ENCODE results near the gene CATSPERE. TPM values are rescaled to one million over a fixed set of nuclear protein-coding genes. Genes with fewer than 3 reads are reported as not detected.

The CATSPERE gene
- total and polyA plus RNA-seq, 2 of the 8 experiments (the other 6 are each of a cell fraction or from before 2014, with no cell fraction given), result 0.05 to 0.45 TPM

- no peaks in the 10 kb centered on the region for H3K23me2 ChIP-seq (ENCODE audit: low read depth, low read length)
- no peak overlapping the region for H2BK5ac ChIP-seq (ENCODE audit: low read depth, low read length)
- H3K79me2 ChIP-seq (ENCODE audit: control insufficient read depth in 1 of 2, insufficient read depth in 2 of 2, low read length in 2 of 2), result no peaks in the 10 kb centered on the region; a peak in 1 of 4 replicates
- H4K20me1 ChIP-seq (replicated peaks in 1 of 2; ENCODE audit: control insufficient read depth in 1 of 2, insufficient read depth in 2 of 2, low read length in 2 of 2), result no peaks in the 10 kb centered on the region
- H3K27ac ChIP-seq (ENCODE audit: low read depth, low read length), result no peak overlapping the region
- no peaks in the 10 kb centered on the region for H3K27me3 ChIP-seq (replicated peaks in 1 of 4; ENCODE audit: control insufficient read depth in 3 of 4, extremely low read depth in 1 of 4, insufficient read depth in 3 of 4, low read length in 3 of 4)
- H4K5ac ChIP-seq (ENCODE audit: insufficient read length, low read depth, low read length), result no peak overlapping the region
- H4K8ac ChIP-seq (ENCODE audit: extremely low read depth, insufficient read depth, low read length), result no peak overlapping the region
- H2BK20ac ChIP-seq (ENCODE audit: low read length), result no peak overlapping the region
- H3K14ac ChIP-seq (ENCODE audit: insufficient read length), result no peak overlapping the region
- H4K91ac ChIP-seq (replicated peaks; ENCODE audit: insufficient read length, low read length), result no peak overlapping the region
- no peak overlapping the region for H3K4me3 ChIP-seq (ENCODE audit: extremely low read depth in 1 of 4, insufficient read depth in 2 of 4, low read depth in 3 of 4, low read length in 4 of 4)
- DNase-seq (ENCODE audit: low read depth in 1 of 2, low spot score in 2 of 2) (no peak), FAIRE-seq (no peak)
- no peaks in the 10 kb centered on the region for H3K9me3 ChIP-seq (ENCODE audit: insufficient read depth in 2 of 2, low read depth in 1 of 2, low read length in 1 of 2)
- no peak overlapping the region for H3K4ac ChIP-seq (replicated peaks; ENCODE audit: insufficient read length, low read depth, low read length)
- no peak overlapping the region for H2AFZ ChIP-seq (ENCODE audit: low read length)
- H3K56ac ChIP-seq (replicated peaks; ENCODE audit: insufficient read length, low read depth, low read length), result no peak overlapping the region
- no peak overlapping the region for H2BK120ac ChIP-seq (replicated peaks; ENCODE audit: low read depth, low read length)
- ChIA-PET POLR2A (ENCODE audit: partially characterized antibody) (no interaction called here), CTCF (ENCODE audit: partially characterized antibody) (no interaction called here)
- H3K4me2 ChIP-seq (ENCODE audit: insufficient read depth in 1 of 2, low read depth in 2 of 2, low read length in 2 of 2), result no peak overlapping the region
- no peak overlapping the region for H2BK12ac ChIP-seq (ENCODE audit: low read depth, low read length)
- H3K18ac ChIP-seq (ENCODE audit: extremely low read depth, low read length), result no peak overlapping the region
- no peak overlapping the region for H3K9ac ChIP-seq (replicated peaks in 1 of 4; ENCODE audit: extremely low read depth in 1 of 4, low read depth in 3 of 4, low read length in 3 of 4)
- no peak overlapping the region for H2BK15ac ChIP-seq (ENCODE audit: low read length)
- no peak overlapping the region for H3K23ac ChIP-seq (ENCODE audit: insufficient read length)
- H3K79me1 ChIP-seq (ENCODE audit: low read depth, low read length), result no peaks in the 10 kb centered on the region
- H3K4me1 ChIP-seq (replicated peaks in 1 of 4; ENCODE audit: control insufficient read depth in 3 of 4, insufficient read depth in 4 of 4, low read length in 3 of 4), result no peaks in the 10 kb centered on the region
- peaks cover 2 to 42% (median 13%) of the 10 kb centered on the region in 4 experiments; a peak in 5 of 8 replicates for H3K36me3 ChIP-seq (ENCODE audit: control insufficient read depth in 2 of 4, insufficient read depth in 4 of 4, low read length in 3 of 4)
- H2AK5ac ChIP-seq (ENCODE audit: low read depth, low read length), result no peak overlapping the region
- TF ChIP-seq MAX (IDR thresholded peaks at IDR 0.05) (no peak), GABPA (IDR thresholded peaks at IDR 0.05; ENCODE audit: borderline replicate concordance, insufficient read depth, low read length) (no peak), SIX5 (IDR thresholded peaks at IDR 0.05; ENCODE audit: low read depth, low read length) (no peak), TAF1 (IDR thresholded peaks at IDR 0.05; ENCODE audit: low read depth, low read length) (no peak), EP300 (IDR thresholded peaks at IDR 0.05; ENCODE audit: borderline replicate concordance in 1 of 2, low read depth in 2 of 2, low read length in 2 of 2) (no peak), NANOG (IDR thresholded peaks at IDR 0.05; ENCODE audit: insufficient read depth, low read depth, low read length, poor library complexity, severe bottlenecking) (no peak), BACH1 (IDR thresholded peaks at IDR 0.05; ENCODE audit: low read length) (no peak), HDAC6 (IDR thresholded peaks at IDR 0.05; ENCODE audit: low read depth, low read length) (no peak), SIRT6 (IDR thresholded peaks at IDR 0.05; ENCODE audit: low read length) (no peak)
- TF ChIP-seq, protein P1, sequence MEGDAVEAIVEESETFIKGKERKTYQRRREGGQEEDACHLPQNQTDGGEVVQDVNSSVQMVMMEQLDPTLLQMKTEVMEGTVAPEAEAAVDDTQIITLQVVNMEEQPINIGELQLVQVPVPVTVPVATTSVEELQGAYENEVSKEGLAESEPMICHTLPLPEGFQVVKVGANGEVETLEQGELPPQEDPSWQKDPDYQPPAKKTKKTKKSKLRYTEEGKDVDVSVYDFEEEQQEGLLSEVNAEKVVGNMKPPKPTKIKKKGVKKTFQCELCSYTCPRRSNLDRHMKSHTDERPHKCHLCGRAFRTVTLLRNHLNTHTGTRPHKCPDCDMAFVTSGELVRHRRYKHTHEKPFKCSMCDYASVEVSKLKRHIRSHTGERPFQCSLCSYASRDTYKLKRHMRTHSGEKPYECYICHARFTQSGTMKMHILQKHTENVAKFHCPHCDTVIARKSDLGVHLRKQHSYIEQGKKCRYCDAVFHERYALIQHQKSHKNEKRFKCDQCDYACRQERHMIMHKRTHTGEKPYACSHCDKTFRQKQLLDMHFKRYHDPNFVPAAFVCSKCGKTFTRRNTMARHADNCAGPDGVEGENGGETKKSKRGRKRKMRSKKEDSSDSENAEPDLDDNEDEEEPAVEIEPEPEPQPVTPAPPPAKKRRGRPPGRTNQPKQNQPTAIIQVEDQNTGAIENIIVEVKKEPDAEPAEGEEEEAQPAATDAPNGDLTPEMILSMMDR (IDR thresholded peaks at IDR 0.05; ENCODE audit: control extremely low read depth in 1 of 3, insufficient read depth in 1 of 3, low read depth in 1 of 3, low read length in 3 of 3), result no peak
- TF ChIP-seq, protein P2, sequence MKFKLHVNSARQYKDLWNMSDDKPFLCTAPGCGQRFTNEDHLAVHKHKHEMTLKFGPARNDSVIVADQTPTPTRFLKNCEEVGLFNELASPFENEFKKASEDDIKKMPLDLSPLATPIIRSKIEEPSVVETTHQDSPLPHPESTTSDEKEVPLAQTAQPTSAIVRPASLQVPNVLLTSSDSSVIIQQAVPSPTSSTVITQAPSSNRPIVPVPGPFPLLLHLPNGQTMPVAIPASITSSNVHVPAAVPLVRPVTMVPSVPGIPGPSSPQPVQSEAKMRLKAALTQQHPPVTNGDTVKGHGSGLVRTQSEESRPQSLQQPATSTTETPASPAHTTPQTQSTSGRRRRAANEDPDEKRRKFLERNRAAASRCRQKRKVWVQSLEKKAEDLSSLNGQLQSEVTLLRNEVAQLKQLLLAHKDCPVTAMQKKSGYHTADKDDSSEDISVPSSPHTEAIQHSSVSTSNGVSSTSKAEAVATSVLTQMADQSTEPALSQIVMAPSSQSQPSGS (IDR thresholded peaks at IDR 0.05; ENCODE audit: low read length), result no peak
Observed at GRCh38 chr1:244427647-244428046, 33.4 kb upstream of the CATSPERE start.
